Lower leg skin (tissue), 3 donors: ENCODE measurements around the gene DMKN.

Experiments
- POLR2A ChIP-seq, 2 donors: fragments of 450-650 bp; IDR thresholded peaks; one replicate each; pipeline ENCODE4 v1.6.1; 2016 to 2017; ENCODE audit warnings: antibody characterized with exemption in 2 of 2, mild to moderate bottlenecking in 1 of 2, moderate library complexity in 1 of 2
- TF ChIP-seq, protein P1 (sequence below), 3 donors: fragments of 450-650 bp; IDR thresholded peaks; one replicate each; pipeline ENCODE4 v1.5.1; 2016; ENCODE audit warnings: antibody characterized with exemption in 3 of 3, mild to moderate bottlenecking in 3 of 3, moderate library complexity in 2 of 3

DNA sequence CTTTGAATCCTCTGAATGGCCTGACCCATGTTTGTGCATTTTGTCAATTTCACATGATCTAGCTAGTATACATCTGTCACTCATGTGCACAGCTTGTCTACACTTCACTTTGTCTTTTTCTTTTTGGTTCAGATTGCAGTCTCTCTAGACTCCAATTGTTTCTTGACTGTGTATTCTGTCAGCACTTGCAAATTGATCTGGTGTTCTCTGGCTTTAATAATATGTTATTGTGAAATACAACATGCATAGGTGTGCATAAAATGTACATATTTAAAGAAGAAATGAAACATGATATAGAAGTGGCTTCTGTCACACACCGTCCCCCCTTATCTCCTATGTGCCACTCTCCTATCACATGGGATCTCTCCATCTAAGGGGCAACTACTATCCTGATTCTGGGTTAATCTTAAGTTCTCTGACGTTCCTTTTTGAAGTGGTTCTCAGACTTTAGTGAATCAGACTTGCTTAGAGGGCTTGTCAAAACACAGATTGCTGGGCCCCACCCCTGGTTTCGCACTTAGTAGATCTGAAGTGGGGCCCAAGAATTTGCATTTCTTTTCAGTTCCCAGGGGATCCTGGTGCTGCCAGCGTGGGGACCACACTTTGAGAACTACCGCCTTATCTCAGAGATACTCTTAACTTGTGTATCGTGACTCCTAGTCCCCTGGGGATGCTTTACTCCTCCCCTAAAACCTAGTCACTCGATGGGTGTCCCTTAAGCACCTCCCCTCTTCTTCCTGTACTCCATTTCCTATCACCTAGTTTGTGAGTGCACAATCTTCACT lies 29.0 kb downstream of the DMKN start:
- no peak for TF ChIP-seq POLR2A (IDR thresholded peaks at IDR 0.05)
- TF ChIP-seq, protein P1, sequence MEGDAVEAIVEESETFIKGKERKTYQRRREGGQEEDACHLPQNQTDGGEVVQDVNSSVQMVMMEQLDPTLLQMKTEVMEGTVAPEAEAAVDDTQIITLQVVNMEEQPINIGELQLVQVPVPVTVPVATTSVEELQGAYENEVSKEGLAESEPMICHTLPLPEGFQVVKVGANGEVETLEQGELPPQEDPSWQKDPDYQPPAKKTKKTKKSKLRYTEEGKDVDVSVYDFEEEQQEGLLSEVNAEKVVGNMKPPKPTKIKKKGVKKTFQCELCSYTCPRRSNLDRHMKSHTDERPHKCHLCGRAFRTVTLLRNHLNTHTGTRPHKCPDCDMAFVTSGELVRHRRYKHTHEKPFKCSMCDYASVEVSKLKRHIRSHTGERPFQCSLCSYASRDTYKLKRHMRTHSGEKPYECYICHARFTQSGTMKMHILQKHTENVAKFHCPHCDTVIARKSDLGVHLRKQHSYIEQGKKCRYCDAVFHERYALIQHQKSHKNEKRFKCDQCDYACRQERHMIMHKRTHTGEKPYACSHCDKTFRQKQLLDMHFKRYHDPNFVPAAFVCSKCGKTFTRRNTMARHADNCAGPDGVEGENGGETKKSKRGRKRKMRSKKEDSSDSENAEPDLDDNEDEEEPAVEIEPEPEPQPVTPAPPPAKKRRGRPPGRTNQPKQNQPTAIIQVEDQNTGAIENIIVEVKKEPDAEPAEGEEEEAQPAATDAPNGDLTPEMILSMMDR (IDR thresholded peaks at IDR 0.05): no peak
